Cortex of kidney (tissue), 1 donor: ENCODE results near the gene NRARP.
"Not testable (repeated sequence)": the region's sequence is repeated elsewhere in the genome, so short reads cannot be mapped to it uniquely, and the experiment has no call there.

ENCODE experiments used
- DNase-seq: peaks from one replicate; lab custom pipeline; 2025; lab: John Stamatoyannopoulos, UW

The NRARP gene

DNA sequence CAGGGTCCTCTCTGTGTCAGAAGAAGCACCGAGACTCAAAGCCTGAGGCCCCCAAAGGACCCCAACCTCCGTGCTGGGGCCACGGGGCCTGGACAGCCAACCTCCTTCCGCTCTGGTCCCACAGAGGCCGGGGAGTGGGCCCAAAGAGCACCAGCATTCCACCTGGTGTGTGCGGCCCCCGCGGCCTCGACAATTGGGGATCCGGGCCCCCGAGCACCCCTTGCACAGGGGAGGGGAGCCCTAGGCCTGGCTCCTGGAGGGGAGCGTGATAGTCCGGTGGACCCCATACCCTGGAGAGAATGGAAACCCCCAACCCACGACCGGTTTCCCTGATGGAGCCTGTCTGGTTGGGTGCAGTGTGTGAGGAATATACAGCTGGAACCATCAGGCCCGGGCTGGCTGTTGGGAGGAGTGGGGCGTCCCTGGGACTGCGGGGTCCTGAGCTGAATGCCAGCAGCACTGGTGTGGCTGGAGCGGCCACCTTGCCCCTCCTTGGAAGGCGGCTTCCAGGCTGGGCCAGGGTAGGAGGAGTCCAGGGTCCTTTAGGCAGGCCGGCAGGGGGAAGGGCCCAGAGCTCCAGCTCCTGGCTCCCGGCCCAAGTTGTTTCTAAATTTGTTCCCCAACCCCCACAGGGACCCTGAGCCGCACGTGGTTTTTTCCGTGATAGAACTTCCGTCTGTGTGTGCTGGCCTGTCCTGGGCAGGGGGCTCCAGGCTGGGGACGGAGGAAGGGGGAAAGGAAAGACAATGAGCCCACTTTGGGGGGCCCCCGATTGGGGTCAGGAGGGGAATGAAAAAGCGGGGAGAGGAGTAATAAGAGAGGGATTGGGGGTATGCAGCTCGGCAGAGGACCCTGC is 25.4 kb downstream of the NRARP start:
- DNase-seq, result no peak

DNA sequence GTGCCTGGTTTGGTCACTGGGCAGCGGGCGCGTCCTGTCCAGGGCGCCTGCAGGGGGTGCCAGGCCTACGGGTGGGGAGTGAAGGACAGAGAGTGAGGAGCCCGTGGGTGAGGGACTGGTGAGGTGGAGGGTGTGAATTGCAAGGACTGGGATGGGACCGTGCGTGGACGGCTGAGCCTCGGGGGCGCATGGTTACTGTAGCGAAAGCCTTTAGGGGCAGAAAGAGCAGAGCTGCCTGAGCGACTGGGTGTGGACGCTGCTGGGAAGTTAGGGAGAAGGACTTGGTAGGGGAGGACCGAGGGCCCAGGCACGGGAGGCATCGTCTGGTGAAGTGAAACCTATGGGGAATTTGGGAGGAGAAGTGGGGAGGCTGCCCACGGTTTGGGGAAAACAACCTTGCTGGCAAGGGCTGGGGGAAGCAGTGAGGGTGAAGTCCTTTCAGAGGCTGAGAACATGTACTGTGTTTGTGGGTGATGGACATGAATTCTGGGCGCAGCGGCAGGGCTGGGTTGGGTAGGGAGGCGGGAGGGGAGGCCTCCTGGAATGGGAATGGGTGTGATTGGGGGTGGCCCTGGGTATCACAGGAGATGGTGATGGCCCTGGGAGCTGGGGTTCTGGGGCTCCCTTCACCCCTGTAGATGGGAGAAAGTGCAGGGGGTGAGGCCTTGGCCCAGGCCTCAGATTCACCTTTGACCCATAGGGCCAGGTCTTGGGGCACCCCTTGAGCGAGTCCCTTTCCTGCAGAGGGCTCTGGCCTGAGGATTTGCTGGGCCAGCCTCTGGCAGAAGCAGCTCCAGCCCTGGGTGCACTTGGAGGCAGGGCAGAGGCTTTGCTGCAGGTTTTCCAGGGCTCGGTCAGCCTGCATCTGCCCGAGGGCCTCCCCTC is 26.2 kb downstream of the NRARP start:
- no peak for DNase-seq

DNA sequence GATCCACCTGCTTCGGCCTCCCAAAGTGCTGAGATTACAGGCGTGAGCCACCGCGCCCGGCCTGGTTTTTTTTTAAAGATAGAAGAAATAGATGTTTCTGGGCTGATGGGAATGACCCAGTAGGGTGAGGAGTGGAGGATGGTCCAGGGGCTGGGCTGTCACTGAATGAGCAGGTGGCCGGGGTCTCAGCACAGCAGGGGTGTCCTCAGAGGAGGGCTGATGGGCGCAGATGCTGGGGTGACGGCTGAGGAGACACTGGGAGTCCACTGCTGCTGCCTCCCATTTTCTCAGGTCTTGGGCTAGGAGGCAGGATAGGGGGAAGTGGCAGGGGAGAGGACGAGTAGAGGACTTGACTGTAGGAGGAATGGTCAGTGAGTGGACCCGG is 26.9 kb downstream of the NRARP start:
- no peak for DNase-seq

DNA sequence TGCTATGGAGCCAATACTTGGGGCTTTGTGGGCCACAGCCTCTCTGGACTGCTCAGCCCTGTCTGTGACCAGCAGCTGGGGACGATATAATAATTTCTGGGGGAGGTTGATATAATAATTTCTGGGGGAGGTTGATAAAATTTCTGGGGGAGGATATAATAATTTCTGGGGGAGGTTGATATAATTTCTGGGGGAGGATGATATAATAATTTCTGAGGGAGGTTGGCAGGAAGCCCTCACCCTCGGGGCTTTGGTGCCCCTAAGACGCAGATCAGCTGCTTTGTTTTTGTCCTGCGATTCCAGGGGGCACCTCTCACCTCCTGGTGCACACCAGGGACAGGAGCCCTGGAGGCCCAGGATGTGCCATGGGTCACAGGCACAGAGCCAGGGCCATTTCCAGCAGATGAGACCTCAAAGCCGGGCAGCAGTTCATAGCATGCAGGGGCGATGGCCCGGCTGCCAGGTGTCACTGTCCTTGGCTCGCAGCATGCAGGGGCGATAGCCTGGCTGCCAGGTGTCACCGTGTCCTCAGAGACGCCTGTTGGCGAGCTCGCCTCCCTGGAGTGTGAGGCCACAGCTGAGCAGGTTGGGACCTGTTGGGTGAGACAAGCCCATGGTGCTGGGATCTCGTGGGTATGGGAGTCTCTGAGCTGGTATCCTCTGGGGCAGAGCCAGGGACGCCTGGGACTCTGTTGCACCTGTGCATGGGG is 28.3 kb downstream of the NRARP start:
- no peak for DNase-seq

DNA sequence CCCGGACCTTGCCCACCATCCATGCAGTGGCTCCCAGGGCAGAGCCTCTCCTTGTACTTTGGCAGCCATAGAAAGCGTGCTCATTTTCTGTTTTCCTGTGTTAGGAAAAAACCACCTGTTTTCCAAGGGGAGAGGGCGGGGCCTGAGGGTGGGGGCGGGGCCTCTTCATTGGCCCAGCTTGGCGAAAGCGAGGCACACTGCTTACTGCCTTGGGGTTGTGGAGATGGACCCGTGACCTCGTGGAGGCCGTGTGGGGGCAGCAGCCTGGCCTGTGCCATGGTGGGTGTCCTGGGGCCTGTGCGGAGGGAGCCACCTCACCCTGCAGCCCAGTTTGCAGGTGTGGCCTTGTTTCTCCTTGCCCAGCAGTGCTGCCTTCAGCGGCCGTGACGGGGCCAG is 29.0 kb downstream of the NRARP start:
- DNase-seq, result no peak

DNA sequence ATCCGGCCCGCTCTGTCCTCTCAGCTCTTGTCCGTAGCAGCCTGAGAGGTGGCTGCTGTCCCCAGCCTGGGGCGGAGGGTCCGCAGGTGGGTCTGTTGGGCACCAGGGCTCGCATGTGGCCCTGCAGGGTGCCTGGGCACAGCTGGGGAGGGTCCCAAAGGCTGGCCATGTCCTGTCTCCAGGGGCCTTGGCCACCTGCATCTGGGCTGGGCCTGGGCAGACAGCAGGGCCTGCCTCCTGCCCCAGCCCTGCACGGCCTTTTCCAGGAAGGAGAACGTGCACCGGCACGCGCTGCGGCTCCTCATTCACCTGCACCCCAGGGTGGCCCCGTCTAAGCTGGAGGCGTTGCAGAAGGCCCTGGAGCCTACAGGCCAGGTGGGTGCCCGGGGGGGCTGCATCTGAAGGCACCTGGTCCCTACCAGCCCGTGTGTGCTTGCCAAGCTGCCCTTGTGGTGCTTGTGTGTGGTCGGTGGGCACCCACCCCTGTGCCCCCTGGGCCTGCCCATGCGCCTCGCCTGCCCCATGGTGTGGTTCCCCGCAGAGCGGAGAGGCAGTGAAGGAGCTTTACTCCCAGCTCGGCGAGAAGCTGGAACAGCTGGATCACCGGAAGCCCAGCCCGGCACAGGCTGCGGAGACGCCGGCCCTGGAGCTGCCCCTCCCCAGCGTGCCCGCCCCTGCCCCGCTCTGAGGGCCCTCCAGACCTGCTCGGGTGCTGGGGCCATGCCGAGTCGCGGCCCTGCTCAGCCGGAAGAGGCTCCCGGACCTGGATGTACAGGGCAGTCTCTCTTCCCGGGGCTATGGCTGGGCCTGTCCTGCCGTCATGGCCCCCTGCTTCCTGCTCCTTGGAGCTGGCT is 29.6 kb downstream of the NRARP start:
- DNase-seq, result no peak

DNA sequence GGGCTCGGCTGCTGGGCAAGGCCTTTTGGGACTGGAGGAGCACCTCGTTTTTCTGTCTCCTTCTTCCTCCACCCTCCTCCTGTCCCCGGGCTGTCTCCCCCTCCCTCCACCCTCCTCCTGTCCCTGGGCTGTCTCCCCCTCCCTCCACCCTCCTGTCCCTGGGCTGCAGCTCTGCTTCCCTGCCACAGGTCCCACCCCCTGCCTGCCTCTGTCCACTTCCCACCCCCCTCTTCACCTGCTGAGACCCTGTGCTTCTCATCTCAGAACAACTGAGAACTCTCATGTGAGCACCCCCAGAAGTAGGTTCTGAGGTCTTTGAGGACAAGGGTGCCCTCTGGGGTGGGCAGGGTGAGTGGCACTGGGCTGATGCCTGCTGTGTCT is 30.4 kb downstream of the NRARP start:
- DNase-seq, result no peak

DNA sequence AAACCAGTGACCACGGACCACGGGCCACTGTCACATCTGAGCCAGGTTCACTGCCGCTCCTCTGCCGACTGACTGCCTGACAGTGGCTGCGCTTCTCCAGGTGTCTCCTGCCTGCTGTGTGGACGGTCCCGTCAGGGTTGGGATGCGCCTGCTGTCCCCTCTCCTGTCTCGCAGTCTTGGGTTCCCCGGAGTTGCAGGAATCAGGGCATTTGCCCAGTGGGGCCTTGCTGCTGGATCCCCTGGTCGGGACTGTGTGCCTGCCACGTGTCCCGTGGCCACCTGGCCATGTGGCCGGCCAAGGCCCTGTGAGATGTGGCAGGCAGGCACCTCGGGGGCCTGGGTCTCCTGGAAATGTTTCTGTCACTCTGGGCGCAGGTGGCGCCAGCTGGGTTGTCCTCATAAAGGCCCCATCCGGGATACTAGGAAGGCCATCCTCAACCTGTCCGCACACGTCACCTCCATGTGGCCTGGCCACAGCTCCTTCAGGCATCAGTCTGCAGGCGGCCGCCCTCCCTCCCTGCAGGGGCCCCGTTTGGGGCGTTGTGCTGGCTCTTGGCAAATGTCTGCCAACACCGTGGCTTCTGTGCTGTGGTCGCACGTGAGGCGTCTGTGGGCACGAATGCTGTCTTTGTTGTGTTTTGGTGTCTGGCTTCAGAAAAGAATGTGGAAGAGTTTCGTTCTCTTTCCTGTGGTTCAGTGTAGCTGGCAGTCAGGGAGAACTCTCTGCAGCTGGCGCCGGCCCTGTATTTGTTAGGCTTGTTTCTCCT is 31.0 kb downstream of the NRARP start:
- no peak for DNase-seq

DNA sequence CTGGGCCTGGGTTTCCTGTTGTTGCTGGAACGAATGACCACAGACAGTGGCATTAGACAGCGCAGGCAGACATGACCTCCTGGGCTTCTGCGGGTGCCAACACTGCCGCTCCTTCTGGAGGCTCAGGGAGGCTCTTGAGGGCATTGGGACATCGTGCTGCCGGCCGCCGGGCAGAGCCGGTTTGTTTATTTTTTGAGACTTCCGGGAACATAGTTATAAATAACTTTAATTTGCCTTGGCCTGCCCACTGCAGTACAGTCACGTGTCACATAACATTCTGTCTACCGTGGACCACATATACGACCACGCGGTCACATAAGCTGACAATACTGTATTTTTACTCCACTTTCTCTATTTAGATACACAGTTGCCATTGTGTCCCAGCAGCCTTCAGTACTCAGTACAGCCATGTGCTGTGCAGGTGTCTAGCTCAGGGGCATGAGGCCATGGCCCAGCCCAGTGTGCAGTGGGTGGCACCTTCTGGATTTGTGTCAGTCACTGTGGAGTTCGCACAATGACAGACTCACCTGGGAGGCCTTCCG is 32.8 kb downstream of the NRARP start:
- DNase-seq, result no peak

DNA sequence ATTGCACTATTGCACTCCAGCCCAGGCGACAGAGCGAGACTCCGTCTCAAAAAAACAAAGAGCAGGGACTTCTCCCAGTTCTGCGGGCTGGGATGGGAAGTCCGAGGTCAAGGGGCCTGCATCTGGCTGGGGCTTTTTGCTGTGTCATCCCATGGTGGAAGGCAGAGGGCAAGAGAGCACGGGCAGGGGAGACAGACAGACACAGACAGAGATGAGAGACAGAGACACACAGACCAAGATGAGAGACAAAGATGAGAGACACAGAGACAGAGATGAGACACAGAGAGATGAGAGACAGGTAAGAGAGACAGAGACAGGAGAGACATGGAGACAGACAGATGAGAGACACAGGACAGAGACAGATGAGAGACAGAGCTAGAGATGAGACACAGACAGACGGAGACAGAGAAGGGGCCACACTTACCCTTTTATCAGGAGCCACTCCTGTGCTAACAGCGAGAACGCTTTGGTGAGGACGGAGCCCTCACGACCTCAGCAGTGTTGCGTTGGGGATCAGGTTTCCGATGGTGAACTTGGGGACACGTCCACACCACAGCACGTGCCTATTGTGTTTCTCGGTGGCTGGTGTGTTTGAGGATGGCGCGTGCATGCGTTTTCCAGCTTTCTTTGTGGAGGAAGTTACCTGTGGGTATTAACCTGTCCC is 33.4 kb downstream of the NRARP start:
- no peak for DNase-seq

DNA sequence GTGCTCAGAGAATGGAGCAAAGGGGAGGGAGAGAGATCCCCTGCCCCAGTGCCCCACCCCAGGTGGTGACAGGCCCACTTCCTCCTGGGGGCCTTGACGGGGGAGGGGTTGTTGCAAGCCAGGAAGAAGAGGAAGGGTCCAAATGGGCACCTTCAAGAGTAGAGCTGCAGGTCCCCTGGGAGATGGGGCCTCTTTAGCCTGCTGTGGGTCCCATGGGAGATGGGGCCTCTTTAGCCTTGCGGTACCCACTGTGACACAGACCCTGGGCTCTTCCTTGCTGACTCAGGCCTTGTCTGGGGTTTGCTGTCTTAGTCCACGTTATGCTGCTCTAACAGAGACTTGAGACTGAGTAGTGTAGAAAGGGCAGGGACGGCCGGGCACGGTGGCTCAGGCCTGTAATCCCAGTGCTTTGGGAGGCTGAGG is 34.1 kb downstream of the NRARP start:
- DNase-seq, result no peak

DNA sequence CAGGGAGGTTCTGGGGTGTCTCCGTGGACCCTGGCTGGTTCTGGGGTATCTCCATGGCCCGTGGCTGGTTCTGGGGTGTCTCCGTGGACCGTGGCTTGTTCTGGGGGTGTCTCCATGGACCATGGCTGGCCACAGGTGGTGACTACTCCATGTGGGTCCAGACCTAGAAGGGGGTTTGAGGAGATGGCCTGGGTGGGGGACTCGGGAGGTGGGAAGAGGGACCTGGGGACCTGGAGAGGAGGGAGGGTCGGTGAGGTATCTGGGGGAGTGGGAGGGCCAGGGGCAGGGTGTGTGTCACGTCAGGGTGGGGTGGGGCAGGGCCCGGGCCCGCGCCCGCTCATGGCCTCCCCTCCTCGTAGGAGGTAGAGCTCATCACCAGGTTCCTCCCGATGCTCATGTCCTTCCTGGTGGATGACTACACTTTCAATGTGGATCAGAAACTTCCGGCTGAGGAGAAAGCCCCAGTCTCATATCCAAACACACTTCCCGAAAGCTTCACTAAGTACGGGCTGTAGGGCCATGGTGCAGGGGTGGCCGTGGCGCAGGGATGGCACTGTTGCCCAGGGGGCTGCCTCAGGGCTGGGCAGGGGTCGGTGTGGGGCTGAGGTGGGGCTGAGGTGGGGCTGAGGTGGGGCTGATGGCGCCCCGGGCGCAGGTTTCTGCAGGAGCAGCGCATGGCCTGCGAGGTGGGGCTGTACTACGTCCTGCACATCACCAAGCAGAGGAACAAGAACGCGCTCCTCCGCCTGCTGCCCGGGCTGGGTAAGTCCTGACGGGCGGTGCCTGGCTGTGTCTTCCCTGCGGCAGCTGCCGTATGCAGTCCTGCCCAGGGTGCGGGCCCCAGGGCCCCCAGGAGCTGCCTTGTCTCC is 35.3 kb downstream of the NRARP start:
- DNase-seq, result no peak

DNA sequence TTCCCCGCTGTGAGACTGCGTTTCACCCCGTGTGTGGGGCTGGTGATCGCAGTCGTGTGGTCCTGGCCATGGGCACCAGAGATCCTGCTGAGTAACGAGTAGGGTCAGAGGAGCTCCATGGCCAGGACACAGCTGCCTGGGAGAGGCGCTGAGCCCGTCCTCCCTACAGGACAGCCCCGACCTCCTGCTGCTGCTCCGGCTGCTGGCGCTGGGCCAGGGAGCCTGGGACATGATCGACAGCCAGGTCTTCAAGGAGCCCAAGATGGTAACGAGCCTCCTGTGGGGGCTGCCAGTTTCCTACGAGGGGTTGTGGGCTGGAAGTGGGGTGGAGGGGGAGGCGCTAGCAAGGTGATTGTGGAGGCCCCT is 35.9 kb downstream of the NRARP start:
- DNase-seq, result no peak

DNA sequence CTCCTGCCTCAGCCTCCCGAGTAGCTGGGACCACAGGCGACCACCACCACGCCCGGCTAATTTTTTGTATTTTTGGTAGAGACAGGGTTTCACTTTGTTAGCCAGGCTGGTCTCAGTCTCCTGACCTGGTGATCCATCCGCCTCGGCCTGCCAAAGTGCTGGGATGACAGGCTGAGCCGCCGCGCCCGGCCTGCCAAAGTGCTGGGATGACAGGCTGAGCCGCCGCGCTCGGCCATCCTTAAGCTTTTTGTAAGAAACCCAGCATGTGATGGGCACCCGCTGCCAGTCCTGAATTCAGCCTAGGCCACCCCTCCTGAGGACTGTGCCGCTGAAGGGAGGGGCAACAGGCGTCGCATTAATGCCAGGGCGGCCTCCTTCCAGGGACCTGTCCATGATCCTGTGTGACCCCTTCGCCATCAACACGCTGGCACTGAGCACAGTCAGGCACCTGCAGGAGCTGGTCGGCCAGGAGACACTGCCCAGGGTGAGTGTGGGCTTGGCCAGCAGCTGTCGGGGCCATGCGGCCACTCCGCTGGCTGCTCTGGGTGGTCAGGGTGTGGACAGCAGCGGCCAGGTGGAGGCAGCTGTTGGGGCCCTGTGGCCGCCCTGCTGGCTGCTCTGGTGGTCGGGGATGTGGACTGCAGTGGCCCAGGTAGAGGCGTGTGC is 36.4 kb downstream of the NRARP start:
- DNase-seq, result no peak

DNA sequence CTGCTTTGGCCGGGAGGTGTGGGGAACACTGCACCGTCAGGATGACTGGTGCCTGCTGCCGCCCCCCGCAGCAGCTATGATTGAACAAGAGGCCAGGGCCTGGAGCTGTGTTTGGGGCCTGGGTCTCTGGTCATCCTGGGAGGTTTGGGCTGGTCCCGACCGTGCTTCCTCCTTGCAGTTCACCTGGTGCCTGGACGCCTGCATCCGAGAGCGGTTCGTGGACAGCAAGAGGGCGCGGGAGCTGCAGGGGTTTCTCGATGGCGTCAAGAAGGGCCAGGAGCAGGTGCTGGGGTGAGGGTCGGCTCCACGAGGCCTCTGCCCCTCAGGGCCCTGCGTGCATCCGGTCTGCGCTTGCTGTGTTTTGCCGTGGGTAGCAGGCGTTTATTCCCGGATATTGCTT is 38.0 kb downstream of the NRARP start:
- DNase-seq, result no peak

DNA sequence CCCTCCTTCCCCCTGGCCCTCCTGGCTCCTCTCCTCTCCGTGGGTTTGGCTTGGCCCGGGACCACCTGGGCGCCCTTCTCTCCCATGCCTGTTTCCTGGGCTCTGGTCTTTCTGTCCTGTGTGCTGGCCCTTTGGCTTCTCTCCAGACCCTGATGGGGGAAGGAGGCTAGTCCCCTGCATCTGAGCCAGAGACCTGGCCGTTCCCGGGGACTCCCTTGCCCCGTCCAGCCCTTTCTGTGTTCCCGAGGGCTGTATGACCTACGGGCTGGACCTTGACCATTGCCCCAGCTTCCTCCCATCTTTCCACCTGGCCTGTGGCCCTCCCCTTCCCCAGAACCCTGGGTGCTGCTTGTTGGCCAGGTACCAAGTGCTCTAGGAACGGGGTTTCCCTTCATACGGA is 38.6 kb downstream of the NRARP start:
- no peak for DNase-seq

DNA sequence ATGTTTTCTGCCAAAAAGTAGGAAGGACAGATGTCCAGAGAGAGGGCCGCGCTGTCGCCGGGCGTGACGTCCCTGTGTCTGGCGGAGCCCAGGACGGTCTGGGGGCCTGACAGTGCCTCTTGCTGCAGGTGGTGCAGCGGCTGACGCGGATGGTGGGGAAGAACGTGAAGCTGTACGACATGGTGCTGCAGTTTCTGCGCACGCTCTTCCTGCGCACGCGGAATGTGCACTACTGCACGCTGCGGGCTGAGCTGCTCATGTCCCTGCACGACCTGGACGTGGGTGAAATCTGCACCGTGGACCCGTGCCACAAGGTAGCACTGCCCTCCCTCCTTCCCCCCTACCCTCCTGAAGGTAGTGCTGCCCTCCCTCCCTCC is 39.2 kb downstream of the NRARP start:
- no peak for DNase-seq

DNA sequence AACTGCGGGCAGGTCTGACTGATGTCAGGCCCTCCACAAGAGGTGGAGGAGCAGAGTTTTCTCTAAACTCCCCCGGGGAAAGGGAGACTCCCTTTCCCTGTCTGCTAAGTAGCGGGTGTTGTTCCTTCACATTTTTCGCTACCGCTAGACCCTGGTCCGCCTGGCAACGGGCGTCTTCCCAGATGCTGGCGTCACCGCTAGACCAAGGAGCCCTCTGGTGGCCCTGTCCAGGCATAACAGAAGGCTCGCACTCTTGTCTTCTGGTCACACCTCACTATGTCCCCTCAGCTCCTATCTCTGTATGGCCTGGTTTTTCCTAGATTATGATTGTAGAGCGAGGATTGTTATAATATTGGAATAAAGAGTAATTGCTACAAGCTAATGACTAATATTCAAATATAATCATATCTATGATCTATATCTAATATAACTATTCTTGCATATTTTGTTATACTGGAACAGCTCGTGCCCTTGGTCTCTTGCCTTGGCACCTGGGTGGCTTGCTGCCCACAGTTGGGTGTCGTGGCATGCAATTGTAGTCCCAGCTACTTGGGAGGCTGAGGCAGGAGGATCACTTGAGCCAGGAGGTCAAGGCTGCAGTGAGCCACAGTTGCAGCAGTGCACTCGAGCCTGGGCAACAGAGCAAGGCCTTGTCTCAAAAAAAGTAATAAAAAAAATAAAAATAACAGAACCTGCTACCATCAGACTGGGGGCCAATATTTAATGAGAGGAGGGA is 39.7 kb downstream of the NRARP start:
- DNase-seq, result not testable (repeated sequence)
